K562 (cell line): ENCODE results near the gene CRLF1. TPM values are rescaled to one million over a fixed set of nuclear protein-coding genes. Genes with fewer than 3 reads are reported as not detected.
A peak's percentile ranks its signal among the peaks of the same experiment; 100 is the strongest.

Experiments
- ADNP ChIP-seq: fragments of 200-800 bp; sonication (Bioruptor generic); IDR thresholded peaks from 2 replicates; pipeline ENCODE4 v1.6.1; 2016; ENCODE audit warnings: missing genetic modification characterization, missing compliant biosample characterization
- CBX8 ChIP-seq: fragments of 200-600 bp; sonication (generic); IDR thresholded peaks from 2 replicates; pipeline ENCODE4 v1.6.1; 2012; ENCODE audit warnings: borderline replicate concordance, mixed run types, low read depth, mild to moderate bottlenecking, moderate library complexity, mixed read lengths, low read length, control low read depth, inconsistent platforms; ENCODE audit not compliant: poor library complexity, severe bottlenecking; ENCODE audit errors: extremely low read depth
- CHD2 ChIP-seq: IDR thresholded peaks from 2 replicates; pipeline ENCODE4 v1.6.1; 2011; ENCODE audit warnings: low read depth, low read length
- COPS2 ChIP-seq: fragments of 450-650 bp; conservative IDR thresholded peaks from 2 replicates; pipeline ENCODE4 v1.6.1; 2016; ENCODE audit warnings: mild to moderate bottlenecking, moderate library complexity
- ELK1 ChIP-seq: sonication (generic); formaldehyde crosslinking; IDR thresholded peaks from 2 replicates; pipeline ENCODE4 v1.8.1; 2022; ENCODE audit warnings: missing genetic modification reagents
- FOXA1 ChIP-seq: fragments of 450-650 bp; IDR thresholded peaks from 2 replicates; pipeline ENCODE4 v1.6.1; 2016; ENCODE audit warnings: mild to moderate bottlenecking, borderline replicate concordance
- MCM2 ChIP-seq: fragments of 450-650 bp; IDR thresholded peaks from 2 replicates; pipeline ENCODE4 v1.6.1; 2017; ENCODE audit warnings: low read depth, mild to moderate bottlenecking
- MEF2D ChIP-seq: conservative IDR thresholded peaks from 2 replicates; pipeline ENCODE4 v1.6.1; 2016; ENCODE audit warnings: low read depth, missing genetic modification characterization, missing compliant biosample characterization
- NFRKB ChIP-seq: fragments of 450-650 bp; IDR thresholded peaks from 2 replicates; pipeline ENCODE4 v1.6.1; 2016; ENCODE audit warnings: low read depth
- POLR3A ChIP-seq: IDR thresholded peaks from 2 replicates; pipeline ENCODE4 v1.6.1; 2011; ENCODE audit warnings: borderline replicate concordance, mild to moderate bottlenecking, moderate library complexity; ENCODE audit not compliant: insufficient read length, insufficient read depth; ENCODE audit errors: extremely low read depth
- RAD51 ChIP-seq: fragments of 450-650 bp; IDR thresholded peaks from 2 replicates; pipeline ENCODE4 v1.7.1; 2016; ENCODE audit warnings: low read depth, mild to moderate bottlenecking, borderline replicate concordance
- RBM34 ChIP-seq: fragments of 200-400 bp; formaldehyde crosslinking; IDR thresholded peaks from 2 replicates; pipeline ENCODE4 v1.6.1; 2018; ENCODE audit warnings: low read length, borderline replicate concordance; ENCODE audit not compliant: insufficient read depth
- RCOR1 ChIP-seq, 2 experiments: IDR thresholded peaks; 2 replicates each; pipeline ENCODE4 v1.6.1; 2012; ENCODE audit warnings: low read depth in 2 of 2, low read length in 2 of 2, borderline replicate concordance in 1 of 2, improper control_type of control experiment in 1 of 2
- TAF9B ChIP-seq: fragments of 450-650 bp; IDR thresholded peaks from 2 replicates; pipeline ENCODE4 v1.6.1; 2018; ENCODE audit warnings: mild to moderate bottlenecking; ENCODE audit not compliant: partially characterized antibody
- TCF7 ChIP-seq: sonication (generic); IDR thresholded peaks from 2 replicates; pipeline ENCODE4 v1.6.1; 2016; ENCODE audit warnings: antibody characterized with exemption, borderline replicate concordance
- ZNF124 ChIP-seq: sonication (generic); formaldehyde crosslinking; IDR thresholded peaks from 2 replicates; pipeline ENCODE4 v1.8.1; 2022; ENCODE audit warnings: missing genetic modification reagents
- ZNF584 ChIP-seq: fragments of 200-800 bp; sonication (Bioruptor generic); IDR thresholded peaks from 2 replicates; pipeline ENCODE4 v1.6.1; 2016; ENCODE audit warnings: low read depth, mild to moderate bottlenecking, missing genetic modification characterization, missing compliant biosample characterization
- polyA plus RNA-seq, 8 experiments: library from polyadenylated mRNA; depleted of rRNA in 4 of 8; stranded (reverse) in 5 of 8; unstranded in 3 of 8; fragments of >200 nt; fragmentation: Nextera tagmentation in 2 of 8; fragmentation: Illumina TruSeq in 1 of 8; extraction: Ambion mirVana in 2 of 8; extraction: Trizol in 1 of 8; gene quantifications; 2 replicates each; pipeline versions ENCODE4 v1.2.1 to v1.2.3, GENCODE V29; 2011 to 2014; ENCODE audit warnings: inconsistent platforms in 1 of 8, missing spikeins in 1 of 8
- total RNA-seq, 7 experiments: library from RNA; depleted of rRNA in 6 of 7; stranded (reverse); fragments of >200 nt in 6 of 7; fragmentation: Illumina TruSeq in 2 of 7; extraction: Trizol in 2 of 7; gene quantifications; 2 replicates each; pipeline versions ENCODE4 v1.2.1 to v1.2.3, GENCODE V29; 2011 to 2021; ENCODE audit warnings: low replicate concordance in 1 of 7
- TF ChIP-seq, protein P1 (sequence below): fragments of 450-650 bp; IDR thresholded peaks from 2 replicates; pipeline ENCODE4 v1.6.1; 2014; ENCODE audit warnings: low read depth, mild to moderate bottlenecking, moderate library complexity, borderline replicate concordance
- TF ChIP-seq, protein P2 (sequence below): IDR thresholded peaks from 2 replicates; pipeline ENCODE4 v1.6.1; 2012; ENCODE audit warnings: low read depth, low read length, improper control_type of control experiment, borderline replicate concordance
- TF ChIP-seq, protein P3 (sequence below): IDR thresholded peaks from 3 replicates; pipeline ENCODE4 v1.6.1; 2011; ENCODE audit warnings: borderline replicate concordance, mild to moderate bottlenecking, moderate library complexity; ENCODE audit not compliant: insufficient read length; ENCODE audit errors: extremely low read depth

The CRLF1 gene
- total and polyA plus RNA-seq, 9 of the 15 experiments (the other 6 are each of a cell fraction or from before 2014, with no cell fraction given) = 0.85 to 3.6 (median 1.7) TPM

GRCh38 chr19:18543814-18544475 lies 62.7 kb downstream of the CRLF1 start (continued):
- TF ChIP-seq RBM34 = no peak
- TF ChIP-seq, protein P1, sequence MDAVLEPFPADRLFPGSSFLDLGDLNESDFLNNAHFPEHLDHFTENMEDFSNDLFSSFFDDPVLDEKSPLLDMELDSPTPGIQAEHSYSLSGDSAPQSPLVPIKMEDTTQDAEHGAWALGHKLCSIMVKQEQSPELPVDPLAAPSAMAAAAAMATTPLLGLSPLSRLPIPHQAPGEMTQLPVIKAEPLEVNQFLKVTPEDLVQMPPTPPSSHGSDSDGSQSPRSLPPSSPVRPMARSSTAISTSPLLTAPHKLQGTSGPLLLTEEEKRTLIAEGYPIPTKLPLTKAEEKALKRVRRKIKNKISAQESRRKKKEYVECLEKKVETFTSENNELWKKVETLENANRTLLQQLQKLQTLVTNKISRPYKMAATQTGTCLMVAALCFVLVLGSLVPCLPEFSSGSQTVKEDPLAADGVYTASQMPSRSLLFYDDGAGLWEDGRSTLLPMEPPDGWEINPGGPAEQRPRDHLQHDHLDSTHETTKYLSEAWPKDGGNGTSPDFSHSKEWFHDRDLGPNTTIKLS = peak; percentile 77; the same call in 1 of the 2 replicates
- no peak for TF ChIP-seq TAF9B
- TF ChIP-seq ADNP (tag) = peak; percentile 69; the same call in 1 of the 2 replicates
- no peak; the same call in 1 of the 2 replicates for TF ChIP-seq RAD51
- TF ChIP-seq, protein P2, sequence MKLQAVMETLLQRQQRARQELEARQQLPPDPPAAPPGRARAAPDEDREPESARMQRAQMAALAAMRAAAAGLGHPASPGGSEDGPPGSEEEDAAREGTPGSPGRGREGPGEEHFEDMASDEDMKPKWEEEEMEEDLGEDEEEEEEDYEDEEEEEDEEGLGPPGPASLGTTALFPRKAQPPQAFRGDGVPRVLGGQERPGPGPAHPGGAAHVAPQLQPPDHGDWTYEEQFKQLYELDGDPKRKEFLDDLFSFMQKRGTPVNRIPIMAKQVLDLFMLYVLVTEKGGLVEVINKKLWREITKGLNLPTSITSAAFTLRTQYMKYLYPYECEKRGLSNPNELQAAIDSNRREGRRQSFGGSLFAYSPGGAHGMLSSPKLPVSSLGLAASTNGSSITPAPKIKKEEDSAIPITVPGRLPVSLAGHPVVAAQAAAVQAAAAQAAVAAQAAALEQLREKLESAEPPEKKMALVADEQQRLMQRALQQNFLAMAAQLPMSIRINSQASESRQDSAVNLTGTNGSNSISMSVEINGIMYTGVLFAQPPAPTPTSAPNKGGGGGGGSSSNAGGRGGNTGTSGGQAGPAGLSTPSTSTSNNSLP = peak; percentile 85; the same call in 1 of the 2 replicates
- TF ChIP-seq ELK1 = no peak
- TF ChIP-seq POLR3A = no peak
- no peak for TF ChIP-seq COPS2
- TF ChIP-seq RCOR1 (IDR thresholded peaks at IDR 0.05; ENCODE audit: borderline replicate concordance in 1 of 2, low read depth in 2 of 2, low read length in 2 of 2) = peak in 1 of 2 experiments; percentile 91; a peak in 3 of 4 replicates
- 0 out of 2 replicates have a peak, but pooled peaks have one; percentile 31 for TF ChIP-seq MEF2D (tag)
- TF ChIP-seq ZNF124 = no peak
- TF ChIP-seq TCF7 = peak; percentile 84; the same call in 1 of the 2 replicates
- TF ChIP-seq MCM2 = no peak
- TF ChIP-seq, protein P3, sequence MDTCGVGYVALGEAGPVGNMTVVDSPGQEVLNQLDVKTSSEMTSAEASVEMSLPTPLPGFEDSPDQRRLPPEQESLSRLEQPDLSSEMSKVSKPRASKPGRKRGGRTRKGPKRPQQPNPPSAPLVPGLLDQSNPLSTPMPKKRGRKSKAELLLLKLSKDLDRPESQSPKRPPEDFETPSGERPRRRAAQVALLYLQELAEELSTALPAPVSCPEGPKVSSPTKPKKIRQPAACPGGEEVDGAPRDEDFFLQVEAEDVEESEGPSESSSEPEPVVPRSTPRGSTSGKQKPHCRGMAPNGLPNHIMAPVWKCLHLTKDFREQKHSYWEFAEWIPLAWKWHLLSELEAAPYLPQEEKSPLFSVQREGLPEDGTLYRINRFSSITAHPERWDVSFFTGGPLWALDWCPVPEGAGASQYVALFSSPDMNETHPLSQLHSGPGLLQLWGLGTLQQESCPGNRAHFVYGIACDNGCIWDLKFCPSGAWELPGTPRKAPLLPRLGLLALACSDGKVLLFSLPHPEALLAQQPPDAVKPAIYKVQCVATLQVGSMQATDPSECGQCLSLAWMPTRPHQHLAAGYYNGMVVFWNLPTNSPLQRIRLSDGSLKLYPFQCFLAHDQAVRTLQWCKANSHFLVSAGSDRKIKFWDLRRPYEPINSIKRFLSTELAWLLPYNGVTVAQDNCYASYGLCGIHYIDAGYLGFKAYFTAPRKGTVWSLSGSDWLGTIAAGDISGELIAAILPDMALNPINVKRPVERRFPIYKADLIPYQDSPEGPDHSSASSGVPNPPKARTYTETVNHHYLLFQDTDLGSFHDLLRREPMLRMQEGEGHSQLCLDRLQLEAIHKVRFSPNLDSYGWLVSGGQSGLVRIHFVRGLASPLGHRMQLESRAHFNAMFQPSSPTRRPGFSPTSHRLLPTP = no peak
- no peak for TF ChIP-seq FOXA1
- TF ChIP-seq ZNF584 (CRISPR knock-in tag) = peak; percentile 84
- TF ChIP-seq NFRKB = no peak
- TF ChIP-seq CHD2 = peak; percentile 73
- TF ChIP-seq CBX8 = no peak
